ENCODE data around the gene HYAL3.

GRCh38 chr3:50293079-50293801 lies 6.0 kb downstream of the HYAL3 start:
- TF ChIP-seq EZH2 (IDR thresholded peaks at IDR 0.05; ENCODE audit: insufficient read depth, low read length), result no peak
- no peak for TF ChIP-seq CTCF (IDR thresholded peaks at IDR 0.05; ENCODE audit: insufficient read depth, low read depth, low read length)

Data from astrocyte (in vitro differentiated cells and primary cell).